Smooth muscle cell (in vitro differentiated cells): ENCODE data around the gene SALL4. TPM values are rescaled to one million over a fixed set of nuclear protein-coding genes. Genes with fewer than 3 reads are reported as not detected.

ENCODE experiments used
- DNase-seq: peaks from one replicate; lab custom pipeline; 2025; ENCODE audit not compliant: unreplicated experiment; lab: John Stamatoyannopoulos, UW
- H2AFZ ChIP-seq: fragments of 200-600 bp; sonication (generic); 2 replicates; pipeline ENCODE4 v1.6.0; 2016; ENCODE audit warnings: antibody characterized with exemption, low read depth, mild to moderate bottlenecking
- H3F3A ChIP-seq: fragments of 200-600 bp; sonication (generic); 2 replicates; pipeline ENCODE4 v1.6.0; 2017; ENCODE audit warnings: antibody characterized with exemption, low read depth
- H3K27ac ChIP-seq: fragments of 200-600 bp; sonication (generic); 2 replicates; pipeline ENCODE4 v1.5.1; 2016; ENCODE audit warnings: low read depth, mild to moderate bottlenecking
- H3K27me3 ChIP-seq: fragments of 200-600 bp; sonication (generic); 2 replicates; pipeline ENCODE4 v1.6.1; 2016; ENCODE audit warnings: low read depth, mild to moderate bottlenecking
- H3K36me3 ChIP-seq: fragments of 200-600 bp; sonication (generic); 2 replicates; pipeline ENCODE4 v1.5.1; 2016; ENCODE audit warnings: low read depth
- H3K4me1 ChIP-seq: fragments of 200-600 bp; sonication (generic); 2 replicates; pipeline ENCODE4 v1.5.1; 2016; ENCODE audit warnings: low read depth
- H3K4me2 ChIP-seq: fragments of 200-600 bp; sonication (generic); 2 replicates; pipeline ENCODE4 v1.6.0; 2016; ENCODE audit warnings: mild to moderate bottlenecking
- H3K4me3 ChIP-seq: fragments of 200-600 bp; sonication (generic); 2 replicates; pipeline ENCODE4 v1.5.1; 2016; ENCODE audit warnings: mild to moderate bottlenecking
- H3K79me2 ChIP-seq: fragments of 200-600 bp; sonication (generic); 2 replicates; pipeline ENCODE4 v1.6.0; 2016; ENCODE audit warnings: low read depth, mild to moderate bottlenecking
- H3K9ac ChIP-seq: fragments of 200-600 bp; sonication (generic); 2 replicates; pipeline ENCODE4 v1.6.0; 2016; ENCODE audit warnings: low read depth
- H3K9me3 ChIP-seq: fragments of 200-600 bp; sonication (generic); replicated peaks from 2 replicates; pipeline ENCODE4 v1.5.1; 2016; ENCODE audit warnings: low read depth
- H4K20me1 ChIP-seq: fragments of 200-600 bp; sonication (generic); 2 replicates; pipeline ENCODE4 v1.6.0; 2016; ENCODE audit warnings: low read depth
- CTCF ChIP-seq: fragments of 200-600 bp; sonication (generic); IDR thresholded peaks from 2 replicates; pipeline ENCODE4 v1.5.1; 2017; ENCODE audit warnings: borderline replicate concordance, mild to moderate bottlenecking, antibody characterized with exemption; ENCODE audit not compliant: insufficient read depth, poor library complexity, severe bottlenecking
- WGBS: methylation state at CpG from one replicate; pipeline ENCODE4 v1.1.7; 2016; ENCODE audit warnings: low lambda C conversion rate; 5-methylcytosine and 5-hydroxymethylcytosine counted together
- polyA plus RNA-seq: library from polyadenylated mRNA; unstranded; fragments of >200 nt; fragmentation: Nextera tagmentation; extraction: Ambion mirVana; gene quantifications from 2 replicates; pipeline ENCODE4 v1.2.1, GENCODE V29; 2016
- total RNA-seq: library from RNA; depleted of rRNA; stranded (reverse); fragments of >200 nt; gene quantifications from 2 replicates; pipeline ENCODE4 v1.2.3, GENCODE V29; 2014

SALL4 gene
- total and polyA plus RNA-seq, 2 experiments from 2014 or later: 14.2 to 17.6 TPM

GRCh38 chr20:51804754-51805153, 2.4 kb upstream of the SALL4 start:
- H3F3A ChIP-seq: peaks cover 10% of the 10 kb centered on the region
- no peak overlapping the region for H3K4me2 ChIP-seq
- H3K36me3 ChIP-seq: no peaks in the 10 kb centered on the region
- H4K20me1 ChIP-seq: no peaks in the 10 kb centered on the region
- no peak overlapping the region for H3K27ac ChIP-seq
- H3K27me3 ChIP-seq: no peaks in the 10 kb centered on the region
- no peak for DNase-seq
- H3K79me2 ChIP-seq: peaks cover 15% of the 10 kb centered on the region
- TF ChIP-seq CTCF: no peak
- 59% methylated on average over 7 of the region's 7 CpGs for WGBS
- no peaks in the 10 kb centered on the region for H3K9me3 ChIP-seq
- no peak overlapping the region for H3K9ac ChIP-seq
- no peak overlapping the region for H2AFZ ChIP-seq
- H3K4me1 ChIP-seq: peaks cover 19% of the 10 kb centered on the region
- H3K4me3 ChIP-seq: no peak overlapping the region

GRCh38 chr20:51803148-51803854, 980 bp upstream of the SALL4 start:
- Histone ChIP-seq H3K27me3 (no peaks in the 10 kb centered on the region), H3K4me2 (peak overlapping the region; percentile 89), H4K20me1 (peaks cover 5% of the 10 kb centered on the region), H3K4me3 (no peak overlapping the region), H3K27ac (peak overlapping the region; percentile 14), H3K4me1 (peaks cover 33% of the 10 kb centered on the region), H3K36me3 (no peaks in the 10 kb centered on the region), H3K79me2 (peaks cover 30% of the 10 kb centered on the region), H3K9ac (no peak overlapping the region), H2AFZ (no peak overlapping the region), H3K9me3 (no peaks in the 10 kb centered on the region), H3F3A (peaks cover 20% of the 10 kb centered on the region)
- no peak for DNase-seq
- no peak for TF ChIP-seq CTCF
- 89% methylated on average over 4 of the region's 4 CpGs for WGBS

GRCh38 chr20:51801823-51802123, 548 bp downstream of the SALL4 start:
- peak overlapping the region; percentile 69 for H3K27ac ChIP-seq
- 0% methylated on average over 3 of the region's 8 CpGs for WGBS

More at GRCh38 chr20:51801823-51802123, 548 bp downstream of the SALL4 start:
- H3K4me2 ChIP-seq: peak overlapping the region; percentile 89
- no peak for TF ChIP-seq CTCF
- no peak for DNase-seq
- peaks cover 28% of the 10 kb centered on the region for H3F3A ChIP-seq
- H3K79me2 ChIP-seq: peaks cover 44% of the 10 kb centered on the region
- H3K4me1 ChIP-seq: peaks cover 48% of the 10 kb centered on the region
- H3K36me3 ChIP-seq: no peaks in the 10 kb centered on the region
- H2AFZ ChIP-seq: peak overlapping the region; percentile 96
- H3K27me3 ChIP-seq: no peaks in the 10 kb centered on the region
- H3K4me3 ChIP-seq: peak overlapping the region; percentile 90
- H3K9me3 ChIP-seq: no peaks in the 10 kb centered on the region
- H4K20me1 ChIP-seq: peaks cover 20% of the 10 kb centered on the region
- peak overlapping the region; percentile 76 for H3K9ac ChIP-seq
